Neural progenitor cell (in vitro differentiated cells): ENCODE results near the gene NSD1.

ENCODE experiments used
- CTCF ChIP-seq: fragments of 200-600 bp; sonication (generic); IDR thresholded peaks from 2 replicates; pipeline ENCODE4 v1.5.1; 2017; ENCODE audit warnings: antibody characterized with exemption, mild to moderate bottlenecking
- EZH2 ChIP-seq: fragments of 200-600 bp; sonication (generic); IDR thresholded peaks from 2 replicates; pipeline ENCODE4 v1.6.1; 2017; ENCODE audit warnings: antibody characterized with exemption, mild to moderate bottlenecking, moderate library complexity
- EZH2phosphoT487 ChIP-seq: fragments of 200-600 bp; sonication (generic); IDR thresholded peaks from 2 replicates; pipeline ENCODE4 v1.6.1; 2017; ENCODE audit warnings: antibody characterized with exemption

- TF ChIP-seq EZH2: no peak
- no peak for TF ChIP-seq CTCF
- TF ChIP-seq EZH2phosphoT487: no peak
Observed at GRCh38 chr5:177232358-177232757, 98.8 kb downstream of the NSD1 start.
